Measurements from ENCODE around the gene BLVRA.

DNA sequence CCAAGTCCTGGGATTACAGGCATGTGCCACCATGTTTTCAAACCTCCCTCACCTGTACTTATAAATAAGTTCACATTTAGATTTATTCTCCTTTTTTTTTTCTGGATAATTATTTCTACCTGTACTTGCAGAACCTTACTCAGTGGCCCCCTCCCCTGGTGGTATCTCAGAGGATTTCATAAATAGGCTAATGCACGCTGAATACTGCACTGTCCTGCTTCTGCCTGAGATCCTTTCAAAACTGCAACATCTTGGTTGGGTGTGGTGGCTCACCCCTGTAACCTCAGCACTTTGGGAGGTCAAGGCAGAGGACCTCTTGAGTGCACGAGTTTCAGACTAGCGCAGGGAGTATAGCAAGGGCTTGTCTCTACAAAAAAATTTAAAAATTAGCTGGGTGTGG, 4.6 kb upstream of the BLVRA start:
- TF ChIP-seq POLR2A (IDR thresholded peaks at IDR 0.05): no peak
- TF ChIP-seq, protein P1, sequence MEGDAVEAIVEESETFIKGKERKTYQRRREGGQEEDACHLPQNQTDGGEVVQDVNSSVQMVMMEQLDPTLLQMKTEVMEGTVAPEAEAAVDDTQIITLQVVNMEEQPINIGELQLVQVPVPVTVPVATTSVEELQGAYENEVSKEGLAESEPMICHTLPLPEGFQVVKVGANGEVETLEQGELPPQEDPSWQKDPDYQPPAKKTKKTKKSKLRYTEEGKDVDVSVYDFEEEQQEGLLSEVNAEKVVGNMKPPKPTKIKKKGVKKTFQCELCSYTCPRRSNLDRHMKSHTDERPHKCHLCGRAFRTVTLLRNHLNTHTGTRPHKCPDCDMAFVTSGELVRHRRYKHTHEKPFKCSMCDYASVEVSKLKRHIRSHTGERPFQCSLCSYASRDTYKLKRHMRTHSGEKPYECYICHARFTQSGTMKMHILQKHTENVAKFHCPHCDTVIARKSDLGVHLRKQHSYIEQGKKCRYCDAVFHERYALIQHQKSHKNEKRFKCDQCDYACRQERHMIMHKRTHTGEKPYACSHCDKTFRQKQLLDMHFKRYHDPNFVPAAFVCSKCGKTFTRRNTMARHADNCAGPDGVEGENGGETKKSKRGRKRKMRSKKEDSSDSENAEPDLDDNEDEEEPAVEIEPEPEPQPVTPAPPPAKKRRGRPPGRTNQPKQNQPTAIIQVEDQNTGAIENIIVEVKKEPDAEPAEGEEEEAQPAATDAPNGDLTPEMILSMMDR (IDR thresholded peaks at IDR 0.05): no peak

Data from lower leg skin (tissue), 3 donors.